PC-3 (cell line): ENCODE measurements around the gene ADGRL4.

Source experiments
- CTCF ChIP-seq: fragments of 300-600 bp; sonication (generic); conservative IDR thresholded peaks from 2 replicates; pipeline ENCODE4 v1.5.1; 2017; ENCODE audit warnings: antibody characterized with exemption, low read depth, mild to moderate bottlenecking, low read length
- EZH2 ChIP-seq: fragments of 300-600 bp; sonication (generic); IDR thresholded peaks from one replicate; pipeline ENCODE4 v1.6.1; 2017; ENCODE audit warnings: antibody characterized with exemption, mild to moderate bottlenecking, low read length; ENCODE audit not compliant: unreplicated experiment

- TF ChIP-seq CTCF (no peak), EZH2 (no peak)
Observed at GRCh38 chr1:79006564-79006963, at the start of gene ADGRL4.
